ENCODE data around the gene MAP6.

- no peak for TF ChIP-seq GATA2 (IDR thresholded peaks at IDR 0.05; ENCODE audit: low read depth, low read length)
- TF ChIP-seq GATA3 (IDR thresholded peaks at IDR 0.05; ENCODE audit: low read depth, low read length), result no peak
These were observed at the start of gene MAP6 for GRCh38 chr11:75668451-75669297.
